AG09309 (cell line): ENCODE results near the gene CRYBG1.

ENCODE experiments used
- DNase-seq: peaks from one replicate; pipeline ENCODE4 v3.0.0-alpha.2; 2010; ENCODE audit warnings: low read depth
- H3K4me3 ChIP-seq: 2 replicates; pipeline ENCODE4 v1.5.1; 2011; ENCODE audit warnings: mild to moderate bottlenecking, low read depth, low read length, moderate library complexity; ENCODE audit not compliant: control insufficient read depth
- TF ChIP-seq, protein P1 (sequence below): IDR thresholded peaks from 2 replicates; pipeline ENCODE4 v1.5.1; 2011; ENCODE audit warnings: mild to moderate bottlenecking, low read depth, low read length, inconsistent platforms; ENCODE audit not compliant: insufficient read depth, control insufficient read depth; ENCODE audit errors: missing control alignments

Gene CRYBG1

DNA sequence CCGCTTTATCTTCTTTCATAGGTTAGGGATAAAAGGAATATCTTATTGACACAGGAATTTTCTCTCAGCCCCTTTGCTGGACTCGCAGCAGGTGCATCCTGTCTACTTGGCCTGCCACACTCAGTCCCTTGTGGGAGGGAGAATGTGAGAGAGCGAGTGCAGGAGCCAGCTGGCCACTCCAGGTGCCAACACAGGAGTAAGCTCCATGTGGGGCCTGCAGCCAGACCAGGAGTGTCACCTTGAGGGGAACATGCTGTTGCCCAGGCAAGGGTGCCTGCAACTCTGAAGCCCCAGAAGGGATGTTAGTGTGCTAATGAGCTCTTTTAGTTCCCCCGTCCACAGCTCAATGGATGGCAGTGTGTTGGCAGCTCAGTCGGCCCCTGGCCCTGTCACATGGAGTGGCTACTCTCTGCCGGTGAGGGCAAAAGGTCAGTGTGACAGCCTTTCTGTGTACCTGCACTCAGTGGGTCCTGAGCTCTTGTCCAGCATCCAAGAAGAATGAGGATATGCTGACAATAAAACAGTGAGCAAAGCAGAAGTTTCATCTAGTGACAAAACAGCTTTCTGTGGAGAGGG is 57.1 kb downstream of the CRYBG1 start:
- H3K4me3 ChIP-seq = no peak overlapping the region
- TF ChIP-seq, protein P1, sequence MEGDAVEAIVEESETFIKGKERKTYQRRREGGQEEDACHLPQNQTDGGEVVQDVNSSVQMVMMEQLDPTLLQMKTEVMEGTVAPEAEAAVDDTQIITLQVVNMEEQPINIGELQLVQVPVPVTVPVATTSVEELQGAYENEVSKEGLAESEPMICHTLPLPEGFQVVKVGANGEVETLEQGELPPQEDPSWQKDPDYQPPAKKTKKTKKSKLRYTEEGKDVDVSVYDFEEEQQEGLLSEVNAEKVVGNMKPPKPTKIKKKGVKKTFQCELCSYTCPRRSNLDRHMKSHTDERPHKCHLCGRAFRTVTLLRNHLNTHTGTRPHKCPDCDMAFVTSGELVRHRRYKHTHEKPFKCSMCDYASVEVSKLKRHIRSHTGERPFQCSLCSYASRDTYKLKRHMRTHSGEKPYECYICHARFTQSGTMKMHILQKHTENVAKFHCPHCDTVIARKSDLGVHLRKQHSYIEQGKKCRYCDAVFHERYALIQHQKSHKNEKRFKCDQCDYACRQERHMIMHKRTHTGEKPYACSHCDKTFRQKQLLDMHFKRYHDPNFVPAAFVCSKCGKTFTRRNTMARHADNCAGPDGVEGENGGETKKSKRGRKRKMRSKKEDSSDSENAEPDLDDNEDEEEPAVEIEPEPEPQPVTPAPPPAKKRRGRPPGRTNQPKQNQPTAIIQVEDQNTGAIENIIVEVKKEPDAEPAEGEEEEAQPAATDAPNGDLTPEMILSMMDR = no peak
- no peak for DNase-seq

DNA sequence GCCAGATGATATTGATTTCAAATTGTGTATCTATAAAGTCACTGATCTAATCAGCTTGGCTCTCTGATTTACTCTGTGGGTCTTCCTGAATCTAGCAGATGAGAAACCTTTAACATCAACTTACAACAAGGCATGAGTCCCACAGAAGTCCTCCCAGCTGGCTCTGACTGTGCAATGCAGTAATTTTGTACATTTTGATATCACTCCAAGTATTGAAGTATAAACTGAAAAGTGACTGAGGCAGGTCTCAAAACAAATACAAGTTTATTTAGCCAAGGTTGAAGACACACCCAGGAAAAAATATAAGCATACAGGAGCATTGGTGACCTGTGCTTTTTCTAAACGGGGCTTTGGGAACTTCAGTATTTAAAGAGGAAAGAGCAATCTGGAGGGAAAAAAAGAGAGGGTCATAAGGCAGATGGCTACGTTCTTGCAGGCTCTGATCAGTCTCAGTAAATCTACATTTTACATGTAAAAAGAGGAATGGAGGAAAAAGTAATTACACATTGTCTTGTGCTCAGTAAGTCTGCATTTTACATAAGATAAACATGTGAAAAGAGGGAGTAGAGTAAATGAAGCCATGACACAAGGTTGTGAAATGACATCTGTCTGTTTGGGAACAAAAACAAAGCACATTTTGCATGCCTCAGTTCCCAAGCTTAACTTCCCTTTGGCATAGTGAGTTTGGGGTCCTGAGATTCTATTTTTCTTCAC is 59.5 kb downstream of the CRYBG1 start:
- TF ChIP-seq, protein P1 = no peak
- H3K4me3 ChIP-seq = no peak overlapping the region
- DNase-seq = no peak

DNA sequence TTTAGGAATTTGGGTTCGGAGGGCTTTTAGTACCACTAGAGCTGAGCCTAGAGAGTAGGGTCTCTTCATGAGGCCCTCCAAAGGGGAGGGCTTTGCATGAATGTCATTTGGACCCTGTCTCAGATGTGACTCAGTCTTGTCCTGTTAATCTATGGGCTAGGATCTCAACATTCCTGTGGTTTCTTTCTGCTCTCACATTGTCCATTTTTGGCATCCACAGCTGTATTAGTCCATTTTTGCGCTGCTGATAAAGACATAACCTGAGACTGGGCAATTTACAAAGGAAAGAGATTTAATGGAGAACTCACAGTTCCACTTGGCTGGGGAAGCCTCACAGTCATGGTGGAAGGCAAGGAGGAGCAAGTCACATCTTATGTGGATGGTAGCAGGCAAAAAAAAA is 61.0 kb downstream of the CRYBG1 start:
- no peak overlapping the region for H3K4me3 ChIP-seq
- TF ChIP-seq, protein P1 = no peak
- no peak for DNase-seq

DNA sequence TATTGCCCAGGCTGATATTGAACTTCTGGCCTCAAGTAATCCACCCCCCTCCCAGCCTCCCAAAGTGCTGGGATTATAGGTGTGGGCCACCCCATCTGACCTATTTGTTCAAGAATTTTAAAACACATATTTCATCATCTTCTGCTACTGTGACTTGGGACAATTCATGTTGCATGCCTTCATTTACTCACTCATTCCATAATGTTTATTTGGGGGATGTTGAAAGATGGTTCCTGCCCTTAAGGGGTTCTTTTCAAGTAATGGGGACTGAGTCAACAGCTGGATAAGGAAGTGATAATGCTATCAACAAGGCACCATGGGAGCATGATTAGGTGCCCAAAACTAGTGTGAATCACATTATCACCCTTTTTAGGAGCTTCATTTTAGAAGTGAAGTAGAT is 62.0 kb downstream of the CRYBG1 start:
- TF ChIP-seq, protein P1 = no peak
- no peak for DNase-seq
- no peak overlapping the region for H3K4me3 ChIP-seq

DNA sequence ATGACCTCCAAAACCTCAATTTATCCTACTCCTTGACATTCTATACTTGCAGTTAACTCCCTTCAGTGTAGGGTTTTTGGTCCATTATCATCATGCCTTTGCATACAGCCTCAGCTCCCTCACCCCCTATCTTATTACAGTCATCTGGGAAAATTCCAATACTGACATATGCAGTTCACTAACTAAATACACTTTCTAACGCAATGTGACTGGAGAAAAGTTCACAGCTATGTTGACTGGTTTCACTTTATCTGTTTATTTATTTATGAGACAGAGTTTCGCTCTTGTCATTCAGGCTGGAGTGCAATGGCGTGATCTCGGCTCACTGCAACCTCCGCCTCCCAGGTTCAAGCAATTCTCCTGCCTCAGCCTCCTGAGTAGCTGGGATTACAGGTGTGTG is 64.9 kb downstream of the CRYBG1 start:
- TF ChIP-seq, protein P1 = no peak
- no peak for DNase-seq

DNA sequence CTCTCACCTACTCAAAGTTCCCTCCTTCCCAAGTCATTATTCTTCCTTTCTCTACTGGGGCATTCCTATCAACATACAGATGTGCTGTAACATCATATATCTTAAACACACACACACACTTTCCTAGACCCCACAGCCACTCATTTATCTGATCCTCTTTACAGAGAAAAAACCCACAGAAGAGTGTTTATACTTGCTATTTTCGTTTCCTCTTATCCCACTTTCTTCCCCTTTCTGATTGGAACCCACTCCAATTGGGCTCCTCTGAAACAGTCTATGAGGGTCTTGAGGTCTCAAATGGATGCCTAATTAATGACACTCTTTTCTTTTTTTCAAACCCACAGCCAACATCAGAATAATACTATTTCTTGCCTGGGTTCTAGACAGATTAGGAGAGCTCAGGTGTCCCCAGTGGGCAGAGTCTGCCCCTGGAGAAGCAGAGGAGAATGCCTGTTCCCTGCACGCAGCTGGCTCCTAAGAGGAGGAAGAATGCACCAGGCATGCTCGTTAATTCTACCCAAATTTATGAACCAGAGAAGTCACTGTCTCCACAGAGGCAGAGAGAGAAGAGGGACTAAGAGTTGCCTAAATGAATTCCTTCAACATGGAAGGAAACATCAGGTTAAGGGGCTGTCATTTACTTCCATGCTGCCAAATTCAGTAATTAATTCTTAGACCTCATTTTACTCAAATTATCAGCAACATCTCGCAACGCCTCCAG is 65.9 kb downstream of the CRYBG1 start:
- TF ChIP-seq, protein P1 = no peak
- DNase-seq = no peak

More for the DNA sequence above, 64.9 kb downstream of the CRYBG1 start:
- H3K4me3 ChIP-seq = no peak overlapping the region

More for the DNA sequence above, 65.9 kb downstream of the CRYBG1 start:
- no peak overlapping the region for H3K4me3 ChIP-seq
